ENCODE measurements around the gene GFAP. TPM values are rescaled to one million over a fixed set of nuclear protein-coding genes. Genes with fewer than 3 reads are reported as not detected.

Gene GFAP
- total RNA-seq, 1 donor from 2014 or later = 4.2 TPM

Small RNA genes within 50 kb of the gene (microRNA-seq; reads per million reads assigned to microRNA genes)
- not detected for gene MIR6783 (ENCODE audit: borderline number of aligned reads)

Other genes starting within 250 kb of the GFAP start
- 31.0 TPM for gene CCDC43, start 225.7 kb downstream of the GFAP start, total RNA-seq
- 4.9 TPM for gene DBF4B, start 206.8 kb downstream of the GFAP start, total RNA-seq
- 27.2 TPM for gene ADAM11, start 156.5 kb downstream of the GFAP start, total RNA-seq
- 18.6 TPM for gene GJC1, start 85.2 kb downstream of the GFAP start, total RNA-seq
- gene HIGD1B, start 67.6 kb downstream of the GFAP start, total RNA-seq = 22.2 TPM
- gene EFTUD2, start 16.1 kb downstream of the GFAP start, total RNA-seq = 54.4 TPM
- 3.2 TPM for gene KIF18B, start 32.3 kb upstream of the GFAP start, total RNA-seq
- gene C1QL1, start 52.8 kb upstream of the GFAP start, total RNA-seq = 15.2 TPM
- gene DCAKD, start 136.1 kb upstream of the GFAP start, total RNA-seq = 25.6 TPM
- gene NMT1, start 145.8 kb upstream of the GFAP start, total RNA-seq = 114 TPM
- 281 TPM for gene PLCD3, start 217.0 kb upstream of the GFAP start, total RNA-seq
- gene ACBD4, start 220.2 kb upstream of the GFAP start, total RNA-seq = 7.7 TPM
- gene HEXIM1, start 233.0 kb upstream of the GFAP start, total RNA-seq = 35.1 TPM
- 8.9 TPM for gene HEXIM2, start 246.4 kb upstream of the GFAP start, total RNA-seq